SU-DHL-6 (cell line): ENCODE results near the gene RPL22.

Source experiments
- H2AFZ ChIP-seq: fragments of 200-600 bp; sonication (generic); 2 replicates; pipeline ENCODE4 v1.6.1; 2014; ENCODE audit warnings: low read depth, mild to moderate bottlenecking, moderate library complexity, mixed read lengths, antibody characterized with exemption, low read length; ENCODE audit not compliant: severe bottlenecking
- H3F3A ChIP-seq: fragments of 200-600 bp; shearing (Covaris generic); 2 replicates; pipeline ENCODE4 v1.6.0; 2016; ENCODE audit warnings: antibody characterized with exemption, mild to moderate bottlenecking; ENCODE audit not compliant: insufficient read depth
- H3K27ac ChIP-seq: fragments of 200-600 bp; sonication (generic); 2 replicates; pipeline ENCODE4 v1.5.1; 2016; ENCODE audit warnings: low read depth, mild to moderate bottlenecking, low read length, moderate library complexity, mixed read lengths
- H3K27me3 ChIP-seq: fragments of 200-600 bp; sonication (generic), shearing (Covaris generic); 2 replicates; pipeline ENCODE4 v1.6.0; 2014; ENCODE audit warnings: mild to moderate bottlenecking, low read length
- H3K36me3 ChIP-seq: fragments of 200-600 bp; sonication (generic); 2 replicates; pipeline ENCODE4 v1.6.1; 2014; ENCODE audit warnings: mild to moderate bottlenecking, low read length, mixed read lengths
- H3K4me2 ChIP-seq: fragments of 300-600, 200-600 bp; shearing (Covaris generic), sonication (generic); 2 replicates; pipeline ENCODE4 v1.6.0; 2014; ENCODE audit warnings: low read length, low read depth, mild to moderate bottlenecking; ENCODE audit not compliant: poor library complexity, severe bottlenecking
- H3K4me3 ChIP-seq: fragments of 200-600 bp; sonication (generic); 2 replicates; pipeline ENCODE4 v1.5.1; 2014; ENCODE audit warnings: antibody characterized with exemption, low read length, mild to moderate bottlenecking, mixed read lengths; ENCODE audit not compliant: insufficient read depth, poor library complexity, severe bottlenecking
- H3K79me2 ChIP-seq: fragments of 200-600 bp; sonication (generic); 2 replicates; pipeline ENCODE4 v1.6.1; 2014; ENCODE audit warnings: mild to moderate bottlenecking, low read length, moderate library complexity; ENCODE audit not compliant: insufficient read depth
- H3K9ac ChIP-seq: fragments of 200-600 bp; sonication (generic); 2 replicates; pipeline ENCODE4 v1.7.0; 2014; ENCODE audit warnings: mild to moderate bottlenecking, low read length
- H3K9me2 ChIP-seq: fragments of 200-600 bp; sonication (generic); replicated peaks from 2 replicates; pipeline ENCODE4 v1.6.1; 2014; ENCODE audit warnings: low read length; ENCODE audit not compliant: insufficient read depth
- H3K9me3 ChIP-seq: fragments of 200-600 bp; sonication (generic); 2 replicates; pipeline ENCODE4 v1.6.1; 2014; ENCODE audit warnings: low read length, mixed read lengths; ENCODE audit not compliant: insufficient read depth
- H4K20me1 ChIP-seq: fragments of 200-600 bp; sonication (generic); 2 replicates; pipeline ENCODE4 v1.6.1; 2014; ENCODE audit warnings: low read depth, mild to moderate bottlenecking, antibody characterized with exemption, low read length, moderate library complexity, mixed read lengths
- CTCF ChIP-seq: fragments of 200-600 bp; sonication (generic); IDR thresholded peaks from one replicate; pipeline ENCODE4 v1.5.1; 2017; ENCODE audit warnings: antibody characterized with exemption, mild to moderate bottlenecking, low read length, moderate library complexity; ENCODE audit not compliant: insufficient read depth, poor library complexity, severe bottlenecking
- EZH2phosphoT487 ChIP-seq: fragments of 200-600 bp; sonication (generic), shearing (Covaris generic); conservative IDR thresholded peaks from 2 replicates; pipeline ENCODE4 v1.6.1; 2018; ENCODE audit warnings: mild to moderate bottlenecking, antibody characterized with exemption, low read length, moderate library complexity, mixed read lengths

Gene RPL22

GRCh38 chr1:6209661-6210580, 10.5 kb upstream of the RPL22 start:
- H3F3A ChIP-seq: no peaks in the 10 kb centered on the region
- no peak overlapping the region for H3K27ac ChIP-seq
- no peaks in the 10 kb centered on the region for H3K9me3 ChIP-seq
- no peak overlapping the region for H3K4me3 ChIP-seq
- H3K4me2 ChIP-seq: no peak overlapping the region
- H3K36me3 ChIP-seq: no peaks in the 10 kb centered on the region
- no peak overlapping the region for H3K9ac ChIP-seq
- no peaks in the 10 kb centered on the region for H3K9me2 ChIP-seq
- H2AFZ ChIP-seq: no peak overlapping the region
- no peaks in the 10 kb centered on the region for H4K20me1 ChIP-seq
- no peaks in the 10 kb centered on the region for H3K27me3 ChIP-seq
- no peak for TF ChIP-seq EZH2phosphoT487
- TF ChIP-seq CTCF: no peak
- no peaks in the 10 kb centered on the region for H3K79me2 ChIP-seq

- no peaks in the 10 kb centered on the region for H3K27me3 ChIP-seq
- no peak overlapping the region for H3K4me2 ChIP-seq
- H3K9me2 ChIP-seq: no peaks in the 10 kb centered on the region
- TF ChIP-seq CTCF (no peak), EZH2phosphoT487 (no peak)
- no peaks in the 10 kb centered on the region for H3K36me3 ChIP-seq
- H3K9me3 ChIP-seq: no peaks in the 10 kb centered on the region
- no peaks in the 10 kb centered on the region for H3K79me2 ChIP-seq
- no peak overlapping the region for H3K4me3 ChIP-seq
- H4K20me1 ChIP-seq: no peaks in the 10 kb centered on the region
- H3K27ac ChIP-seq: no peak overlapping the region
- no peak overlapping the region for H3K9ac ChIP-seq
- H3F3A ChIP-seq: no peaks in the 10 kb centered on the region
- H2AFZ ChIP-seq: no peak overlapping the region
Observed at GRCh38 chr1:6208723-6209660, 9.6 kb upstream of the RPL22 start.

- Histone ChIP-seq H3K27me3 (no peaks in the 10 kb centered on the region), H3K9ac (no peak overlapping the region), H3K79me2 (no peaks in the 10 kb centered on the region), H3K9me2 (no peaks in the 10 kb centered on the region), H3K9me3 (no peaks in the 10 kb centered on the region), H2AFZ (no peak overlapping the region), H3F3A (no peaks in the 10 kb centered on the region), H3K36me3 (no peaks in the 10 kb centered on the region), H4K20me1 (no peaks in the 10 kb centered on the region), H3K27ac (no peak overlapping the region), H3K4me2 (no peak overlapping the region), H3K4me3 (no peak overlapping the region)
- TF ChIP-seq EZH2phosphoT487 (no peak), CTCF (no peak)
Observed at GRCh38 chr1:6207921-6208320, 8.5 kb upstream of the RPL22 start.
